GM12801 (cell line): ENCODE data around the gene MUSTN1.

Source experiments
- CTCF ChIP-seq: IDR thresholded peaks from one replicate; pipeline ENCODE4 v1.5.1; 2011; ENCODE audit warnings: control low read depth; ENCODE audit not compliant: insufficient read length; ENCODE audit errors: extremely low read depth

MUSTN1 gene

DNA sequence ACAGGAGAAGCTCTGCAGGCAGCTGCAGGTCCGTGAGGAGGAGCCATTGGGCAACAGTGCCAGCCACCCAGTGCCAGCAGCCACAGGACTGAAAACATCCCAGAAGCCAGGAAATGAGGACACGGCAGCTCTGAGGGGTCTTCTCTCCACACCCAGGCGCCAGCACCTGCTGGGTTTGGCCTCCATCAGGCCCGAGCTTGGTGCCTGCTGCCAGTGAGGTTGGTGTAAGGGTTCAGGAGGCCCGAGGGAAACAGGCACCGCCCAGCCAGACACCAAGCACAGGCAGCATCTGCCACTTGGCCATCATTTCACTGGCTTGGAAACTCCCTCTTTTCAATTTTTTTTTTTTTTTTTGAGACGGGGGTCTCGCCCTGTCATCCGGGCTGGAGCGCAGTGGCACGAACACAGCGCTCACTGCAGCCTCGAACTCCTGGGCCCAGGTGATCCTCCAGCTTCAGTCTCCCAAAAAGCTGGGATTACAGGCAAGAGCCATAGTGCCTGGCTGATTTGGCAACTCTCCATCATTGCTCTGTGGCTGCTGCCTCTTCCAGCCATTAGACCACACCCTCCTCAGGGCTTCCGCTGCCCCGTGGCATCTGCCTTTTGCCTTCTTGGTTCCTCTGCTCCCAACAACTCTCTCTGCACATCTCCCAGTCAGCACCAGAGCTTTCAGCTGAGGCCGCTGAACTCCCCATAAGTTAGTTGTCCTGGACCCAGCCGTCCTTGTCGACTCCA lies 41.7 kb downstream of the MUSTN1 start:
- TF ChIP-seq CTCF = no peak

- TF ChIP-seq CTCF = no peak
Measured at GRCh38 chr3:52792413-52792812, 42.4 kb downstream of the MUSTN1 start.

DNA sequence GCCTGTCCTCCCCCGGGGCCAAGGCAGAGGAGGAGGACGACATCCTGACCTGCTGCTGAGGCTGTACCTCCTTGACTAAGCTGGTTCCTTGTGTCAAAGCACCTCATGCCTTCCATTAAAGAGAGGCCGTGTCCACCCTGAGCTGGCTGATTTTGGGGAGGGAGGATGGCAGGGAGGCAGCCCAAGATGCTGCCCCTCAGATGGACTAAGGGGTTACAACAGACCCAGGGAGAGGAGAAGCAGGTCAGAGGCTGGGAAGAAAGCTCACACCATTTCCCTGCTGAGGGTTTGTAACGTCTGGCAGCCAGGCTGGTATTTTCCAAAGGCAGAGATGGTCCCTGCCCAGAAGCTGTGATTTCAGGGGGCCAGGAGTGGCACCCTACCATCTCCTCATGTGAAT lies 42.9 kb downstream of the MUSTN1 start:
- TF ChIP-seq CTCF = no peak

GRCh38 chr3:52791366-52791765 lies 43.5 kb downstream of the MUSTN1 start:
- TF ChIP-seq CTCF = no peak

DNA sequence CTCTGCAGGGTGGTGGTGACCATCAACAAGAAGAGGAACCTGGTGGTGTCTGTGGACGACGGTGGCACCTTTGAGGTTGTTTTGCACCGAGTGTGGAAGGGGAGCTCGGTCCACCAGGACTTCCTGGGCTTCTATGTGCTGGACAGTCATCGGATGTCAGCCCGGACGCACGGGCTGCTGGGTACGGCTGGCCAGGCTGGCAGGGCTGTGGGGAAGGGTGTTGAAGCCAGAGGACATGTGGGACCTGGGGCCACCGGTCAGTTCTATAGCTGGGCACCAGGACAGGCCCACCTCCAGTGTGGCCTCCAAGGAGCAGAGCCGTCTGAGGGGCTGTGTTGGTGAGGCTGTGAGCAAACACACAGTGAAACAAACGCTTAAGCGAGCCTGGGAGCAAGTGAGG lies 44.1 kb downstream of the MUSTN1 start:
- no peak for TF ChIP-seq CTCF

- TF ChIP-seq CTCF = no peak
Measured at GRCh38 chr3:52790337-52790736, 44.5 kb downstream of the MUSTN1 start.

- no peak for TF ChIP-seq CTCF
Measured at GRCh38 chr3:52789746-52790040, 45.1 kb downstream of the MUSTN1 start.
